Thyroid gland (tissue), 4 donors: Measurements from ENCODE around the gene ITGAE.
"Not testable (repeated sequence)": the region's sequence is repeated elsewhere in the genome, so short reads cannot be mapped to it uniquely, and the experiment has no call there.

ENCODE experiments used
- CTCF ChIP-seq, 6 experiments: fragments of 200-600 bp in 3 of 6; fragments of 450-650 bp in 3 of 6; sonication (generic) in 3 of 6; IDR thresholded peaks; one replicate each; pipeline ENCODE4 v1.5.1; 2016 to 2019; ENCODE audit warnings: antibody characterized with exemption in 6 of 6, mild to moderate bottlenecking in 2 of 6, inconsistent platforms in 1 of 6, moderate library complexity in 1 of 6
- POLR2A ChIP-seq, 2 donors: fragments of 450-650 bp; IDR thresholded peaks; one replicate each; pipeline ENCODE4 v1.6.1; 2017; ENCODE audit warnings: antibody characterized with exemption in 2 of 2, mild to moderate bottlenecking in 2 of 2, moderate library complexity in 1 of 2

GRCh38 chr17:3844556-3844955, 43.6 kb upstream of the ITGAE start:
- TF ChIP-seq CTCF, POLR2A (IDR thresholded peaks at IDR 0.05): not testable (repeated sequence)
